HepG2 (cell line): ENCODE data around the gene TMEM134.
A peak's percentile ranks its signal among the peaks of the same experiment; 100 is the strongest.
"Not testable (repeated sequence)": the region's sequence is repeated elsewhere in the genome, so short reads cannot be mapped to it uniquely, and the experiment has no call there.

Experiments
- EZH2 ChIP-seq: conservative IDR thresholded peaks from 2 replicates; pipeline ENCODE4 v1.6.1; 2012; ENCODE audit warnings: mild to moderate bottlenecking, low read depth, low read length, moderate library complexity
- HOXD1 ChIP-seq: sonication (generic); formaldehyde crosslinking; IDR thresholded peaks from 2 replicates; pipeline ENCODE4 v1.5.0; 2020; ENCODE audit warnings: missing genetic modification reagents
- MED13 ChIP-seq: sonication (generic); formaldehyde crosslinking; IDR thresholded peaks from 2 replicates; pipeline ENCODE4 v1.5.0; 2020; ENCODE audit warnings: missing genetic modification reagents
- NR2F1 ChIP-seq, 2 experiments: fragments of 450-650 bp in 1 of 2; formaldehyde crosslinking in 1 of 2; IDR thresholded peaks; 2 replicates each; pipeline versions ENCODE4 v1.5.0 to v1.6.1; 2016 to 2020; ENCODE audit warnings: mild to moderate bottlenecking in 1 of 2, missing compliant biosample characterization in 1 of 2, missing genetic modification reagents in 1 of 2, moderate library complexity in 1 of 2
- POLR2AphosphoS5 ChIP-seq: IDR thresholded peaks from 2 replicates; pipeline ENCODE4 v1.6.1; 2012; ENCODE audit warnings: low read depth, low read length
- SMAD3 ChIP-seq: sonication (generic); formaldehyde crosslinking; IDR thresholded peaks from 2 replicates; pipeline ENCODE4 v1.4.0; 2020; ENCODE audit warnings: missing genetic modification reagents
- SMARCC2 ChIP-seq: fragments of 450-650 bp; IDR thresholded peaks from 2 replicates; pipeline ENCODE4 v1.6.1; 2017; ENCODE audit warnings: antibody characterized with exemption, mild to moderate bottlenecking
- SMC3 ChIP-seq: IDR thresholded peaks from 2 replicates; pipeline ENCODE4 v1.6.1; 2011; ENCODE audit warnings: low read length, improper control_type of control experiment
- STAT5B ChIP-seq: sonication (generic); formaldehyde crosslinking; IDR thresholded peaks from 2 replicates; pipeline ENCODE4 v1.4.0; 2020; ENCODE audit warnings: missing genetic modification reagents
- ZMAT3 ChIP-seq: sonication (generic); formaldehyde crosslinking; conservative IDR thresholded peaks from 2 replicates; pipeline ENCODE4 v1.7.0; 2021; ENCODE audit warnings: missing genetic modification reagents
- ZNF10 ChIP-seq: sonication (generic); formaldehyde crosslinking; IDR thresholded peaks from 2 replicates; pipeline ENCODE4 v1.4.0; 2020; ENCODE audit warnings: mild to moderate bottlenecking, low read depth, missing genetic modification reagents, borderline replicate concordance
- ZNF256 ChIP-seq: sonication (generic); formaldehyde crosslinking; conservative IDR thresholded peaks from 2 replicates; pipeline ENCODE4 v1.4.0; 2020; ENCODE audit warnings: missing genetic modification reagents

DNA sequence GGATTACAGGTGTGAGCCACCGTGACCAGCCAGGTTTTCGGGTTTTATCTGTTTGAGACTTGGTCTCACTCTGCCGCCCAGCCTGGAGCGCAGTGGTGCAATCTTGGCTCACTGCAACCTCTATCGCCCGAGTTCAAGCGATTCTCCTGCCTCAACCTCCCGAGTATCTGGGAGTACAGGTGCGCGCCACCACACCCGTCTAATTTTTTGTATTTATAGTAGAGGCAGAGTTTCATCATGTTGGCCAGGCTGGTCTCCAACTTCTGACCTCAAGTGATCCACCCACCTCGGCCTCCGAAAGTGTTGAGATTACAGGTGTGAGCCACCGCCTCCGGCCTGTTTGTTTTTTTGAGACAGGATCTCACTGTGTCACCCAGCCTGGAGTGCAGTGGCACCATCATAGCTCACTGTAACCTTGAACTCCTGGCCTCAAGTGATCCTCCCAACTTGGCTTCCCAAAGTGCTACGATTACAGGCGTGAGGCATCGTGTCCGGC is 41.6 kb downstream of the TMEM134 start:
- TF ChIP-seq NR2F1 (CRISPR knock-in tag; IDR thresholded peaks at IDR 0.05) = peak; percentile 36 to 61; a peak in 2 of 4 replicates
- not testable (repeated sequence) for TF ChIP-seq EZH2; STAT5B; SMC3; ZNF256 (CRISPR knock-in tag); HOXD1 (CRISPR knock-in tag); ZMAT3 (CRISPR knock-in tag); SMARCC2; POLR2AphosphoS5; MED13 (CRISPR knock-in tag); ZNF10 (CRISPR knock-in tag); SMAD3
